GM21576 (cell line): Measurements from ENCODE around the gene ITGB6.

Experiments used
- ATAC-seq: cut with Tn5 transposase; IDR thresholded peaks from one replicate; pipeline ENCODE4 v1.9.1; 2021; ENCODE audit warnings: mild to moderate bottlenecking, moderate library complexity; ENCODE audit not compliant: unreplicated experiment

The ITGB6 gene, protein sequence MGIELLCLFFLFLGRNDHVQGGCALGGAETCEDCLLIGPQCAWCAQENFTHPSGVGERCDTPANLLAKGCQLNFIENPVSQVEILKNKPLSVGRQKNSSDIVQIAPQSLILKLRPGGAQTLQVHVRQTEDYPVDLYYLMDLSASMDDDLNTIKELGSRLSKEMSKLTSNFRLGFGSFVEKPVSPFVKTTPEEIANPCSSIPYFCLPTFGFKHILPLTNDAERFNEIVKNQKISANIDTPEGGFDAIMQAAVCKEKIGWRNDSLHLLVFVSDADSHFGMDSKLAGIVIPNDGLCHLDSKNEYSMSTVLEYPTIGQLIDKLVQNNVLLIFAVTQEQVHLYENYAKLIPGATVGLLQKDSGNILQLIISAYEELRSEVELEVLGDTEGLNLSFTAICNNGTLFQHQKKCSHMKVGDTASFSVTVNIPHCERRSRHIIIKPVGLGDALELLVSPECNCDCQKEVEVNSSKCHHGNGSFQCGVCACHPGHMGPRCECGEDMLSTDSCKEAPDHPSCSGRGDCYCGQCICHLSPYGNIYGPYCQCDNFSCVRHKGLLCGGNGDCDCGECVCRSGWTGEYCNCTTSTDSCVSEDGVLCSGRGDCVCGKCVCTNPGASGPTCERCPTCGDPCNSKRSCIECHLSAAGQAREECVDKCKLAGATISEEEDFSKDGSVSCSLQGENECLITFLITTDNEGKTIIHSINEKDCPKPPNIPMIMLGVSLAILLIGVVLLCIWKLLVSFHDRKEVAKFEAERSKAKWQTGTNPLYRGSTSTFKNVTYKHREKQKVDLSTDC

DNA sequence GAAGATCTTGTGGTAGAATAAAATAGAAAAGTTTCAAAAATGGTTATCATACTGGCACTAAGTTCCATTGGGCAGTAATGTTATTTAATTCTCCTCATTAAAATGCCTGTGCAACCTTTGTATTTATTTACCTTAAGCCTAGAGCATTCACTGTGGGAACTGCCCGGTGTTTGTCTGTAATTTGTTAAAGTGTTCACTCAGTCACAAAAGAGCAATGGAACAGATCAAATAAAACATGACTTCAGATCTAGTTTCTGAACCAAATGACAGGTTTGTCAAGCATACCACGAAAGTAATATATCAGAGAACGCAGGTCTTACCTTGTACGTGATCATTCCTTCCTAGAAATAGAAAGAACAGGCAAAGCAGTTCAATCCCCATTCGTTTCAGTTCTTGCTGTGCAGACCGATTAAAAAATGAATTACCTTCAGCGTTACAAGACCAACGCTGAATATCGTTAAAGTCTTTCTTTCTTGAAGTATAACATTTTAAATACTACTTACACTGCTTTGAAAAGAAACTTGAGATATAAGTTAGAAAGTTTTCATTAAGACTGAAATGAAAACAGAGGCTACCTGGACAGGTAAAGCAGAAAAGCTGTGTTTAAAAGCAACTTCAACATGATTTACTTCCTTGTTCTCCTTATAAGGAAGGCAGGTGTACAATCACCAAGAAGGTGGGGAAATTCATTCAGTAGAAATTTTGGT is at the start of gene ITGB6:
ITGB6 (minus strand) TSS at position 590 of the 707 bp plus-strand sequence; CDS start at position 381, 209 bp downstream.
- no peak for ATAC-seq

DNA sequence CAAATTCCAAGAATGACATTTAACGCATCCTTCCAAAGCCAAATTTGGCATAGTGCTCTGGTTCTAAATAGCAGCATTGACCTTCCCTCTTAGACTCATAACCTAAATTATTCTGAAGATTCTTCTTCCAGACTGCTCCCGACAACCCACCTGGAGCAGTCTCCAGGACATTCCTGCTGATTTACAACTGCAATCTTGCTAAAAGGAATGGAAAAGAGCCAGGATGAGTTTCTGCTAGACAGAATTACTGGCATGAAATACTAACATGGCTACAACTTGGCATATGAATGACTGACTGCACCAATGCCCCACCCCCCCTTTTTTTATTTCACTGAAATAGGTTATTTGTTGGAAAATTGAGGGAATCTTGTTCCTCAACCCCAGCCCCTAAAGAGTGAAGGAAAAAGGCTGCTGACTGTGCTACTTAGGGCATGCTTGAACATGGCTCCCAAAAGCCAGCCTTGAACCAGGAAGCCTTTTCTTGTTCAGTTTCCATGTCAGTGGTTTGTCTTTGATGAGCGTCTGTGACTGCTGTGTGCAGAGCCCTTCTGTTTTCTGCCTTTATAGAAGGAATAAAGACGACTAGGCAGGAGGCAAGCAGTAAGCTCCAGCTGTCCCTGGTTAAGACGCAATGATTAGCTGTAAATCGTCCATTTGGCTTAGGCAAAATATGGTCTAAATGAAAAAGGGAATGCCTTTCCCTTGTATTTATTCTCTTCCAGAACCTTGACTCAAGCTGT is 47.4 kb upstream of the ITGB6 start:
- ATAC-seq, result no peak

DNA sequence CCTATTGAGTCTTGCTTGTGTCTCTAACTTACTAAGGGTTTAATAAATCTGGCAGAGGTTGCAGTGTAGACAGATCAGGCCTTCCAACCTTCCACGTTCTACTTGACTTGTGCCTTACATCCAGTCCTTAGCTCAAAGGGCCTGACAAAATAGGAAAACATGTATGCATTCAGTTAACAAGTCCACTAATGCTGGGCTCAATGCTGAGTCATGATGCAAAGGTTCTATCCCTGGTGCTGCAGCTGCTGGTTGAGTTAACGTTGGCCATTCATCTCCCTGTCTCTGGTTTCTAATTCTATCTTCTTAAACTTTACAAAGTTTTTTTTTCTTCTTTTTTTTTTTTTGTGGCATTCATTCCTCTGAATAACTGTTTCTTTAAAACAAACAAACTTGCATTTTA is 46.3 kb upstream of the ITGB6 start:
- no peak for ATAC-seq

DNA sequence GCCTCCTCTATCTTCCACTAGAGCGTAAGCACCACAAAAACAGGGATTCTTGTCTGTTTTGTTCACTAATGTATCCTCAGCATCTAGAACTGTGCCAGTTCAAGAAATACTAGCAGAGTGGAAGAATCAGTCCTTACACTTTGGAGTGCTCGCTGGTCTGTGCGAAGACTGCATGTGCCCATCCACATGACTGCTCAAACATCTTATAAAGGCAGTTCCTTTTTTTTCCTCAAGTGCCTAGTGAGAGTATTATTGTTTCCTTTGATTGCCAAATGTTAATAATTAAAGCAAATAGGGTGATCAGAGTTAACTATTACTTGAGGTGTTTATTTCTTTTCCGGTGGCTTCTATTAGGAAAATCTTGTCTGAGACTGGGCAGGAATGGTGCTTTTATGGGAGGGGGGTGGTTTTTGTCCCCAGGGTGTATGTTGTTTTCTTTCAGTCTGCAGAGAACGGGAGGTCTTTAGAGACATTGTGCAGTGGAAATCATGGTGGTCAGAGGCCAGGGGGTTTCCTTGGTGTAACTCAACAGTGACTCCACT is 45.6 kb upstream of the ITGB6 start:
- ATAC-seq, result no peak

DNA sequence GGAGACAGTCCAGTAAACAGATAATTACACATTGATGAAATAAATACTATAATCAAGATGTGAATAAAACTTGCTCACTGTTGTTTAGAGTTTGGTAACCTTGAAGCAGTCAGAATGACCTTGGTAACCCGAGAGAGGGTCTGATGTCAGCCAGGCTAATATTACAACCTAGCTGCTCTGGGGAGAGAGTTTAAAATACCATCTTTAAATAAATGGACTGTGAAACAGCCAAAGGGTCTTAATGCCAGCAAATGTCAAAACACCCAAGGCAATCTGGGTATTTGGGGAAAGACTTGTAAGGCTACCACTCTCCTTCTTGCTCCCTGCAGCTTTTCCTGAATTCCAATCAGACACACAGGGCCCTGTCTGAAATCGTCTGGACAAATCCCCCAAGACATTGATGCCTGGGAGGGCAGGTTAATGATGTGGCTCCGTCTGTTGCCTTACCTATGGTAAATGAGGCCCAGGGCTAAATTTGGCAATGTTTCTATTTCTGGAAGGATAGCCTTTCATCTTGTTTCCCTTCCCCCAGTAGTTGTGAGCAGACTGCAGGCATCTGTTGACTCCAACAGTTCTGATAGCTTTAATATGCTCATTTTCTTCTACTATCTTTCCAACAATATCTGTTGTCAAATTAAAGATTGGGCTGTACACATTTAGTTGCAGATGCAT is 43.0 kb upstream of the ITGB6 start:
- no peak for ATAC-seq

DNA sequence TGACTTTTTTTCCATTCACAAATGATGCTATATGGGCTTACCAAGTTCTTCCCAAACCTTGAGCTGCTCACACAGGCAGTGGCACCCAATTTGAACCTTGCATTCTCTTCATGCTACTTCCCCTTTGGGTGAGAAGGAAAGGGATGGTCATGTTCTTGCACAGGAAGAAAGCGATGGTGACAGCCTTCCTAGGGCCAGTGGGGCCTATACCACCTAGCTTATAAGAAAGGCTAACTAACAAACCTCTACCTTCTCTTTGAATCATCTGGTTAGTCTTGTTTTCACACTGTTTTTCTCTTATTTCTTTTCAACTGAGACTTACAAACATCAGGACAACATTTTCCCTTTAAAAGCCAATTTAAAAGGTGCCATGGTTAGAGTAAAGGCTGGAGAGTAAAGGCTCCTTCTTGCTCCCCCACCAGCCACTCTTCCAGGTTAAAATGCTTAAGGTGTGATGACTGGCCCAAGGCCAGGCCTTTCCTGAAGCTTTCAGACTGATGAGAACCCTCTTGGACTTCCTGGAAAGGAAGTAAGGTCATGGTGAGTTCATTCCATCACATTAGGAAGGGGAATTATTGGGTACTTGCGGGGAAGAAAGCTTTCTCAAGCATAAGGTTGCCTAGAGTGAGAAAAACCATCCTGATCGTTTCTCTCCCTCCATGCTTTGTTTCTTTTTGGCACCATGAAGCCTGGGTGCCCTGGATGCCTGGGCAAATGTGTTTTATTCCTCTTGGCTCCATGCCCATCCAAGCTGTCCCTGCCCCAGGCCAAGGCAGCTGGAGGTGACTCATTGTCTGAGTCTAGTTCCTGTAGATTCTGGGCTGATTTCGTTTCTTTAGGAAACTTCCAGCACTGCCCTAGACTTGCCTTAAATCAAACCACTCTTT is 41.4 kb upstream of the ITGB6 start:
- ATAC-seq, result no peak

DNA sequence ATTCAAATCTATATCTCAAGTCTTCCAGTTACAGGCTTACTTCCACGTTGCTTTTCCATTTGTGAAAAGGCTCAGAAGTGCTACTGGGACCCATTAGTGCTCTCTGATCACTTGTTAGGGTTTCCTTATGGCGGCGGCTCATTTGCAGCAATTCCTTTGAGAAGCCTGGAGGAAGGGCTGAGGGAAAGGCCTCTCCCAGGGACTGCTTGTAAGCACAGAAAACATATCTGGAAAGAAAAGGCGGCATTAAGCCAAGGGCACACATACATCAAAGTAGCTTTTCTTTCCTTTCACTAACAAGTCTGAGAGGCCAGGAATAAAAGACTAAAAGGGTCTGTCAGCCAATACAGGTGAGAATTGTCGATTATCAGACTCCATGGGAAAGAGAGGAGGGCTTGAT is 39.4 kb upstream of the ITGB6 start:
- ATAC-seq, result no peak

DNA sequence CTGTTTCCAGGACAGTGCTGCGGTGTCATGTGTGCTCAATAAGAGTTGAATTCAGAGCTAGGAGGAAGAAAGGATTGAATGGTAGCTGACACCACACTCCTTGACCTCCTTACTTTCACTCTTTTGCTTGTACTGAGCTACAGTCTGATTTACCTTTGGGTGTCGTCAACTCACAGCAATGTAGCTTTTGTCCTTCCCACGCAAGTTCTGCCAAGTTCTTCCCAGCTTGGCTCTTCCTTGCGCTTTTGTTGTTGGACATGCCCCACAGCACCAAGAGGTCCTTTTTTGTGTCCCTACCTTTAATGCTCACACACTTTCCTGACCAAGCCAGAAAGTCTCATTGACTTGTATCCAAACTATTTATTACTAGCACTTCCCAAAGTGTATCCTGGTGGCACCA is 38.3 kb upstream of the ITGB6 start:
- ATAC-seq, result no peak

DNA sequence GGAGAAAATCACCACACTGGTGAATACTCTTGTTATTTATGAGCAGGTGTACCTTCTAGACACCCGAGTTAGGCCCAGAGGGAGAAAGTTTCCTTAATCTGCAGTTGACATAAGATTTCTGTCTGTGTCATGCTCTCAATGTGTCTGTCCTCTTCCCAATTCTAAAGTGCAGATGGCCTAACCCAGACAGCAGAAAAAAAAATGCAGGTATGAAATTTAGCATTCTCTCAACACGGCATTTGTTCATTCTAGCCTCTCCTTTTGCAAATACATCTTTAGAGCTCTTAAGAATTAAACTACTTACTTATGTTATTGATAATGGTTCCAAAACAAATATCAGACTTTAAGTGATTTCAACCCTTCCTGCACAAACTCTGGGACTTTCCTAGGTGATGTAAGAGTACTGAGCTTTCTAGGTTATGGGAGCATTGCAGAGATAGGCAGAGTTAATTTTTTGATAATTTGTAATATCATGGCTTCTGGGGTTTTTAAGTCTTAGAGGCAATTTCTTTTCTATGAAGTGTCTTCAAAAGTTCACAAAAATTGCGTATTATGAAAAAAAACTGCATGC is 32.9 kb upstream of the ITGB6 start:
- no peak for ATAC-seq

DNA sequence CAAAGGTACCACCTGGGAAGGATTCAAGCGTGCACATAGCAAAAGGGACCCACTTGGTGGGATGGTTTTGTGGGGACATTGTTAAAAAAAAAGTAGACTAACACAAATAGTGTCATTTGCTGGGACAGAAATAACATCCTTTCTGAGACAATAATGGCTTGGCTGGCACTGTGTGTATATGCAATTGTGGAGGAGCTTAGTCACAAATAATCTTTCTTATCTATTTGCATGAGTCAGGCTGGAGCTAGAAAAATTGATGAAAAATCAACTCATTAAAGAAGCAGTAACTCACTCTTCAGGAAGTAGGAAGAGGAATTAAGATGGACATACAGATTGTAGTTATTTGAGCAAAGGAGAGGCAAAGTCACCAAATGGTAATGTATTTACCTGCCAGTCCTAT is 29.5 kb upstream of the ITGB6 start:
- ATAC-seq, result no peak

DNA sequence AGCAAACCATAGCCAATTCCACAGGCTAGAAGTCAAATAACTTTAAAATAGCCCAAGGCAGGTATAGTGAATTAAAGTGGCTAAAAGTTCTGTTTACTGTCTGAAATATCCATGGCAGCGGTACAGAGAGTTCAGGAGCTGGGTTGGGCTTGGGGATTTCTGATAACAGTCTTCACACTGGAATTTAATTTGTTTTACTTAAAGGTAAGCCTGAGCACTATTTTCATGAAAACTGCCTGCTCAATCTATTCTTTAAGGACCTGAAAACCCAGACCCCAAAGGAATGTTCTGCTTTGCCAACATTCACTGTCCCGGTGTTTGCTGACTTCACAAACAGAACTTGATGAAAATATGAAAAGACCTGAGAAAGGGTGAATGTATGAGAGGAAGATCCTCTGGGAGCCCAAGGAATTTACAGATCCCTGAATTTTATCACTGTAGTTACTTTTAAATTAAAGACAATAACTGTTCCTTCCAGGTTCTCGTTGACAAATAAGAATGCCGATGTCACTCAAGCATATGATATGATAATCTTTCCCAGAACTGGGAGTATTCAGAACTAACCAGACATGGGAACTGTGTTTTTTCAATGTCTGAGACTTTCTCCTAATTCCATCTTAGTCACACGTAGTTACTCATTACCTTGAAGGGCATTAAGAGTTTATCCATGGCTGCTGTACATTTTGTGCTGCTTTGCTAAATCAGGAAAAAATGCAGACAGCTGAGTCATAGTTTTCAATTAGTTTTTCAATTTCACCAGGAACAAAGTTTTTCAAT is 28.3 kb upstream of the ITGB6 start:
- no peak for ATAC-seq

DNA sequence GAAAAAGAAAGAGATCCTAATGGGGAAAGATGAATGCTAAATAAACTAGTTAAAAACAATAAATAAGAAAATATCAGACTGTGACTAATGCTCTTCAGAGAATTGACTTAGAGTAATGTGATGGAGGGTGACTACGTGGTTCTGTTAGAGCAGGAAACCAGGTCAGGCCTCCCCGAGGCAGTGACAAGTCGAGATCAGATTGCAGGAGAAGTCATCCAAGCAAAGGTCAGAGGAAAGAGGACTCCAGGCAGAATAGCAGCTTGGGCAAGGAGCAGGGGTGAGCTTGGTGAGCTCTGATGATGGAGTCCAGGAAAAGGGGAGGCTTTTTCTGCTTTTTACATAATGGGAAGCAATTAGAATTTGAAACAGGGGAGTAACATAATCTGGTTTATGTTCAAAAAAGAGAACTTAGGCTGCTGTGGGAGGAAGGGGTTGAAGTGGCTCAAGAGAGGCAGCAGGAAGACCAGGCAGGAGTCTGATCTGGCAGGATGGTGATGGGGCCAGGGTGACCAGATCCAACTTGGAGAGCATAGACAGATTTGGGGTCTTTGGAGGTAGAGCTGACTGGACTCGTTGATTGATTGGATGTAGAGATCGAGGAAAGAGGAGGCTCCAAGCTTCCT is 27.3 kb upstream of the ITGB6 start:
- ATAC-seq, result no peak

DNA sequence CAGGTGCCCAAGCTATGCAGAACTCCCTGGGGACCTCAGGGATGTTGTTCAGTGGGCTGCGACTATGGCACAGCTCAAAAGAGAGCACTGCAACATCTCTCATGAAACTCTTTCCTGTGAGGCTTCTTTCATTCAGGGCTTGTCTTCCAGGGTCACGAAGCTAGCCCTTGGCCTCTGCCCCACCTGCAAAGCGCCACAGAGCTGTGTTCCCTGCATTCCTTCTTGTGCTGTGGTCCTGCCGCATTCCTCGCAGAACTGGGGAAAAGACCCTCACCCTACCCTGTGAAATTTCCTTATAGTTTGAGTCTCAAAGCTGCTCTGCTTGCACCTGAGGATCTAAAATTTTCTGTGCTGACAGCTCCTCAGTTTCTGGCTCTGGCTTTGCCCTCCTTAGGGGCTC is 26.3 kb upstream of the ITGB6 start:
- ATAC-seq, result no peak

DNA sequence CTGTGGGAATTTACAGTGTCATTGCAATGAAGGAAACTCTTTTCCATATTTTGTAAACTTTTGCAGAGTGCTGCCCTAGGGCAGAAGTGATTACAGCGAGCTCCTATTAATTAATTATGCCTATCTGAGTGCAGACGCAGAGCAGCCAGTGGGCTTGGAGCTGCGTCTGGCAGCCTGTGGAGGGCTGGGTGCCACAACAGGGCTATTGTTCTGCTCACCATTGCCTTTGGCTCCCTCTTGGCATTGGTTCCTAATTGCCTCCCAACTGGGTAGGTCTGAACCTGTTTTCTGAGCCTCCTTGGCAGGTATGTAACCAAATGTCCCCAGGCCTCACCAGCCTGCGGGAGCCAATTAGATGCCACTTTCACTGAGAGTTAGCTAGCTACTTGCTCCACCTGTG is 25.6 kb upstream of the ITGB6 start:
- no peak for ATAC-seq

DNA sequence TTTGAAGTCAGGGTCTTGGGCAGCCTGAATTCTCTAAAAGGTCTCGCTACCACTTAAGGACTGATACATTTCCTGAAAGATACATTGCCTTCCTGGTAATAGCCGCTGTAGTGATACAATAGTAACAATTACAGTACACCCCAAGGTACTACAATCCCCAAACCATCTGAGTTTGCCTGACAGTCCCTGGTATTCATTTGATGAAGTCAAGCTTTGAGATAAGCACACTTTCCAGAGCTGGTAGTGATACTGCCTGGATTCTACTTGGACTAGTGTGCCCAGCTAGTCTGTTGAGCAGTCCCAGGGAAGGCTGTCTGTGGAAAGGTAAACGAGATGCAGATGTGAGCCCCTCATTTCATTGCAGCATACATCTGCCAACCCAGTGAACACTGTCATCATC is 24.4 kb upstream of the ITGB6 start:
- ATAC-seq, result peak; percentile 14

DNA sequence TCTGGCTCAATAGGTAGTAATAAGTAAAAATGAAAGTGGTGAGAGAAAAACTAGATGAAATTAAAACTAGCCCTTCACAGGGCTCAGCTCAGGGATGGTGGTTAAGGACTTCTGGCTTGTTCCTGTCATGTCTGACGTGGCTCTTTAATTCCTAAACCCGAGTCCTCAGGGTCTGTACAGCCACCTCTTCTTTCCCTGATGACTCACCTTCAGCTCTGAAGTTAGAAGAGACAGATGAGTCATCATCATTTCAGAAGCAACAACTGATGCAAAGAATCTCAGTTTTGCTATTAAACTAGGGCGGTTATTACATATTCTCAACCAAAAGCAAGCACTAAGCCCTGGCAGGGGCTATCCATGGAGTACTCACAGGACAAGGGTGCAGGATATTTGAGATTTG is 24.0 kb upstream of the ITGB6 start:
- ATAC-seq, result peak; percentile 94

DNA sequence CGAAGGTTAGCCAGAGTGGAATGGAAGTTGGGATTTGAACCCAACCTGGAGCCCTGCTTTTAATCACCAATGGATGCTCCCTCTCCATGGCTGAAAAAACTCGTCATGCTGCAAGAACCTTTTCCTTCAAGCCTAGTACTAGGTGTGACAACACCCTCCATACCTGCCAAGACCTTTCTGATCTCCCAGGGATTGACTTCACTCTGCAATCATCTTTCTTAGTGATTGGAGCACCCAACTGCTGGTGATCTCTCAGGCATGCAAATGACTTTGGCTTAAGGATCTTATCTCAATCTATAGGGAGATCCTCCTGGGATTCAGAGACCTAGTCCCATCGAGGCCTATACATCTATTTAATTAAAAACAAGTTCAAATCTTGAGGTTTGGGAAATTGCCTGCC is 23.5 kb upstream of the ITGB6 start:
- ATAC-seq, result no peak
